Testis (tissue), 2 donors: Measurements from ENCODE around the gene BRMS1.

Experiments
- CTCF ChIP-seq, 3 experiments: fragments of 450-650 bp in 2 of 3; fragments of 200-600 bp in 1 of 3; sonication (generic) in 1 of 3; IDR thresholded peaks; one replicate each; pipeline ENCODE4 v1.5.1; 2016 to 2019; ENCODE audit warnings: antibody characterized with exemption in 3 of 3, mild to moderate bottlenecking in 2 of 3, moderate library complexity in 1 of 3
- POLR2A ChIP-seq: fragments of 450-650 bp; IDR thresholded peaks from one replicate; pipeline ENCODE4 v1.6.1; 2017; ENCODE audit warnings: antibody characterized with exemption, mild to moderate bottlenecking, moderate library complexity

GRCh38 chr11:66369073-66369894, 24.4 kb upstream of the BRMS1 start:
- TF ChIP-seq POLR2A = no peak
- no peak for TF ChIP-seq CTCF (IDR thresholded peaks at IDR 0.05)
